AG08396 (cell line): ENCODE results near the gene NHEJ1.

Source experiments
- DNase-seq: peaks from one replicate; pipeline ENCODE4 v3.0.0; 2012; ENCODE audit warnings: low spot score, mixed read lengths

Gene NHEJ1

DNA sequence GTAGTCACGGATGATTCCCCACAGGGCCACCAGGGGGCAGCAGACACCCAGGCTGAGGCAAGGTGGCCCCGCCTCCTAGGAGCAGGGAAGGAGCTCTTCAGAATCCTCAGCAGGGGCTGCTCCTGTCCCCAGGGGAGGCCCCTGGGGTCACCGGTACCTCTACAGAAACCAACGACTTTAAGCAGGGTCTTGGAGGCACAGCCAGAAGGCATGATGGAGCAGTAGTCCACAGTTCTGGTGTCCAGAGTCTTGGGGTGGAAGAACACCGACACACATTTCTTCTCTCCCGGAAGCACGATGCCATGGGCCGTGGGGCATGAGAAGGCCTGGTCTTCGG, 130.8 kb downstream of the NHEJ1 start:
- peak; percentile 87 for DNase-seq

DNA sequence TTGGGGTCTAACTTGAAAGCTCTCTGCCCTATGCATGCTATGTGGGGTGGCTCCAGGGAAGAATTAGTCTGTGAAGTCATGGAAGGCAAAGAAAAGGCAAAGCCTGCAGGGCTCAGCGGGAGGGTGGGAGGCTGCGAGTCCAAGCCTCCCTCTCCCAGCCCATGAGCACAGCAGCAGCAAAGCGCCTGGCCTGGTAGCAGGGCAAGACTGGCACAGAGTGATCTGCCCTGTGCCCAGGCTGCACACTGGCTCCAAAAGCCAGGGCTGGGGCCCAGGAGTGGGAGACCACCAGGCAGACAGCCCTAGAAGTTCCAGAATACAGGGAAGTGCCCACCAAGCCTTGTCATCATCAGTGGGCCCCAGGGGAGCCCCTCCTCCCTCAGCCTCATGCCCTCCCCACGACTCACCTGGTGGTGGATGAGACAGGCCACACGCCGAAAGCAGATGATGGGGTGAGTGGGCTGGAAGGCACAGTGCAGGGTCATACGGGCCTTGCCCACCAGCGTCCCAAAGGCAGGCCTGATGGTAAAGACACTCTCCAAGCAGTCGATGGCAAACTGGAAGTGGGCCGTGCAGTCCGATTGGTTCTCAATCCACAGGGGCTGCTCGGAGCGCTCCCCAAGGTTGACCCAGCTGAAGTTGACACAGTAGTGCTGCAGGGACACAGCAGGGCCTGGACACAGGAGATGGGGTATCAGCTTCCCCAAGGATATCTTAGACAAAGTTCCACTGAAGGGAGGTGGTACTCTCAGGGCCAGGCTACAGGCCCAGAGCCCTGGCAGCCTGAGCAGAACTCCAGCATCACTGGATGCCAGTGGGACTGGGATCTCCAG, 131.4 kb downstream of the NHEJ1 start:
- DNase-seq, result no peak

DNA sequence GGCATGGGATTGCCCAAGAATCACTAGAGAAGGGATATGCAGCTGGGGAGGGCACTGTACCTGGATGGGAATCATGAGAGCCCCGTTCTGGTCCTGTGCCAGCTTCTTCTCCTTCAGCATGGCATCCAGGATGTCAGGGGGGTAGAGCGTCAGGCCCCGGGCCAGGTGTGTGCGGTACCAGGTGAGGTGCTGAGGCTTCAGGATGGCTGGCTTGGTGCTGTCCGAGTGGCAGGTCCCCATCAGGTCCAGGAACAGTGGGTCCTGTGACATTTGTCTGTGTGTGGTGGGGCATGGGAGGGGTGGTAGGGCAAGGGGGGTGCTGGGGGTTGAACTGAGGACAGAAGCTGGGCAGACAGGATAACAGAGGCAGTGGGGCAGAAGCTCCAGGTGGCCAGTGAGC, 132.5 kb downstream of the NHEJ1 start:
- no peak for DNase-seq

DNA sequence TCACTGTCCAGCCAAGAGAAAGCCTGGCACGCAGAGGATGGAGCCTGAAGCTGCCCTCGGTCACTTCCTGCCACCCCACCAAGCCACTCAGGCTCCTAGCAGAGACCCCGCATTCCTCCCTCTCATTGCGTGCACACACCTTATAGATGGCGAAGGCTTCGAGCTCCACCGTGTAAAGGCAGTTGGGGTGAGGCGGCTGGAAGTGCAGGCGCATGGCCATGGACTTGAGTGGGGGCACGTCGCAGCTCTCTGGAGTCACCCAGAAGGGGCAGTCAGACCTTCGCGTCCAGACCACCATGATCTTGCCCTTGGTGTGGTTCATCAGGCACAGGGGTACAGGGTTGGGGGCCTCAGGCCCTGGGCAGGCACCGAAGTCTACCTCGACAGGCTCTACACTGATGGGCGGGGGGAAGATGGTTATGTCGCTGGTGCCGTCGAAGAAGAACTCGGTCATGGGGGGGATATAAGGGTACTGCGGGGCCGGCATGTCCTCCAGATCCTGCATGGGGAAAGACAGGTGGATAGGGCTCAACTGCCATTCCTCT, 133.0 kb downstream of the NHEJ1 start:
- DNase-seq, result no peak

DNA sequence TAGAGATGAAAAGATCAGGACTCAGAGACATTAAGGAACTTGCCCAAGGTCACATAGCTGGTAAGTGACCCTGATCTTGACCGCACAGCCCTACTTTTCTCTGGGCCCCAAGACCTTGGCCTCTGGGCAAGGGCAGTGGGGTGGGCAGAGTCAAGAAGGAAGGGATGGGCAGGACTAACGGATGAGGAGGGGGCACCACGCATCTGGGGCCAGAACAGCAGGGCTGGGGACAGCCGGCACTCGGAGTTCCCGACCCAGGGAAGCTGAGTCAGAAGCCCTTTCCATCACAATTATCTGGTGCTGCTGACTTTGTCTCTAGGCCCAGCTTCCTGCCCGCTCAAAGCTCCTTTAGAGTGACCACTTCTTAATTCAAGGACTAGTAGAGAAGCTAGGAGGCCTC, 133.7 kb downstream of the NHEJ1 start:
- no peak for DNase-seq

DNA sequence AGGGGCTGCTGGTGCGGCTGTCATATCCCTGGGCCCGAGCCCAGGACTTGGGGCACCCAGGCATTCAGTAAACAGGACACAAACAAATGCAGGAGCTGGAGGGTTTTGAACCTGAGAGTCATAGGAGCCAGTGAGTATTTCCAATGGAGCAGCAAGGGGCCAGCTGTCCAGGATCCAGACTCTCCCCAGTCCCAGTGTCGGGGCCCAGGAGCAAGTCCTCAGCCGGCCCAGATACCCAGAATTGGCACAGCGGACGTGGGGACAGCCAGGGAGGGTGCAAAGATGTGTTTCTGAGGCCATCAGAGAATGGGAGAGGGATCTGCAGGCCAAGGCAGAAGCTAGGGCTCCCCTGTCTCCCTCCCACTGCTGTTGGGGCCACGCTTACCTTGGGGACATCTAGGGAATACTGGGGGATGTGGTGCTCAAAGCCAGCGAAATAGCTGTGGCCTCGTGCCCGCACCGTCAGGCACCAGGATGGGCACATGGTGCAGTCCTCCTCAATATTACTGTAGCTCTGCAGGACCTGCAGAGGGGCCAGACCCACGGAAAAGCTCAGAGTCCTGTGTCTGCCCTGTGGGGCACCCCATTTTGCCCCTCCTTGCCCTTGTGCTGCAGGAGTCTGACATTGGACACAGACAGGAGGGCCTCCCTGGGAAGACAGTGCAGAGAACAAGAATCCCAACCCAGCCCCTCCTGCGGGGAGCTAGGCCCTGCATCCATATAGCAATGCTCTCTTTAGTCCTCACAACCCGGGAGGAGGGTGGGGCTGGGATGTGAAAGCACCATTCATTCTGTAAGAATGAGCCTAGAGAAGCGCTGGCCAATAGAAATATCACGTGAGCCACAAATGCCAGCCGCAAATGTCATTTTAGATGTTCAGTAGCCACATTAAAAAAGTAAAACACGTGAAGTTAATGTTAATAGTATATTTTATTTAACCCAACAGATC, 134.7 kb downstream of the NHEJ1 start:
- DNase-seq, result no peak
